Activated CD4-positive, alpha-beta T cell treated with anti-CD3 and anti-CD28 coated beads, Interleukin-2, amount 50 U/mL, for 16 hours (primary cell): Measurements from ENCODE around the gene SYCP2.

Experiments used
- DNase-seq: peaks from one replicate; pipeline ENCODE4 v3.0.0-alpha.2; 2020

Gene SYCP2

DNA sequence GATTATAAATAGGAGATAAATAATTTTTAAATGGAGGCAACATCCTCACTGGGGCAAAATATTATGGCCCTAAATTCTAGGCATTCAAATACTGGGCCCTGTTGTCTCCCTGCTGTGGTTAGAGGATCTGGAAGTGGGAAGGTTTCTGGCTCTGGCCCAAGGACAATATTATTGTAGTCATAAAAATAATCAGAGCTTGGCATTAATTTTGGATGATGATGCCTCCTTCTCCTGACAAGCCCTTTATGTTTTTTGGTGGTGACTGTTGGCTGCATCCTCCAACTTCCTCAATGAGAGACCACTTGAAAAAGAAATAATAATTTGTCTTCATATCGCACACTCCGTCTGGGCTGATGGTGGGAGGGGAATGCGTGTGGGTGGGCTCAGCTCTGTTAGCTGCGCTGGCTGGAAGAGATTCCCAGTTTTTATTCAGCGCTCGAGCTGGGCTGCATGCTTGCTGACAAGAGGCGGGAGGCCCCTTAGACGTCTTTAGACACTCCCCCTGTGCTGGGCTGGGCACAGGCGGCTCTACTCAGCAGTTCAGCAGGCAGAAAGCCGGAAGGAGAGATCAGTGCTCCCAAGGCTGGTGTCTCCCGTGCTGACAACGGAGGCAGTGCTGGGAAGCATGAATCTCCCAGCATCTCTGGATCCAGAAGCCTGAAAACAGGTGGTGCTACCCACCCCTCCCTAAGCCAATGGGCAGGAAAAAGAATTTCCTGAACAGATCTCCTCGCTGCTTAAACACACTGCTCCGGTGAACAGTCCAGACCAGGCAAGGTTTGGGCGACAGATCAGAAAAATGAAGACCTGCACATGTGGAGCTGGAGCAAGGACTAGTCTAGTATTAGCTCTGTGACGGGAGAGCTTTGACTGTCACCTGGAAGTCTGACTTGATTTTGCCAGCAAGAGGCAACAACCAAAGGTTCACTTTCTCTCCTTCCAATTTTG is 97.7 kb downstream of the SYCP2 start:
- DNase-seq, result no peak

DNA sequence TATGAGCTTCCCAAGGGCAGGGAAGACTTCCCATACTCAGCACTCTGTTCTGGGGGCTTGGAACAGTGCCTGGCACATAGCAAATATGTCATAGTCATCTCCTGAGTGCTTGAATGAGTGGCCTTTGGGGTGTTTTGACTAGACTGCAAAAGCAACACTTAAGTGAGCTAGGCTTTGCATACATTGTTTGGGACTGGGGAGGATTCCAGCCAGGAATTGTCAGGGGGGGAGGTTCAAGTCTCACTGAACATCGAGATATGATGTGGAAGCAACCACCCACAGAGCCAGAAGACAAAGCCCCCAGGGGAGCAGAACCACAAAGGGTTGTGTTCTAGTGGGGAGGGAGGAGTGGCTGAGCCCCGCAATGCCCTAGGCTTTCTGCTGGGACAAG is 98.4 kb downstream of the SYCP2 start:
- no peak for DNase-seq

DNA sequence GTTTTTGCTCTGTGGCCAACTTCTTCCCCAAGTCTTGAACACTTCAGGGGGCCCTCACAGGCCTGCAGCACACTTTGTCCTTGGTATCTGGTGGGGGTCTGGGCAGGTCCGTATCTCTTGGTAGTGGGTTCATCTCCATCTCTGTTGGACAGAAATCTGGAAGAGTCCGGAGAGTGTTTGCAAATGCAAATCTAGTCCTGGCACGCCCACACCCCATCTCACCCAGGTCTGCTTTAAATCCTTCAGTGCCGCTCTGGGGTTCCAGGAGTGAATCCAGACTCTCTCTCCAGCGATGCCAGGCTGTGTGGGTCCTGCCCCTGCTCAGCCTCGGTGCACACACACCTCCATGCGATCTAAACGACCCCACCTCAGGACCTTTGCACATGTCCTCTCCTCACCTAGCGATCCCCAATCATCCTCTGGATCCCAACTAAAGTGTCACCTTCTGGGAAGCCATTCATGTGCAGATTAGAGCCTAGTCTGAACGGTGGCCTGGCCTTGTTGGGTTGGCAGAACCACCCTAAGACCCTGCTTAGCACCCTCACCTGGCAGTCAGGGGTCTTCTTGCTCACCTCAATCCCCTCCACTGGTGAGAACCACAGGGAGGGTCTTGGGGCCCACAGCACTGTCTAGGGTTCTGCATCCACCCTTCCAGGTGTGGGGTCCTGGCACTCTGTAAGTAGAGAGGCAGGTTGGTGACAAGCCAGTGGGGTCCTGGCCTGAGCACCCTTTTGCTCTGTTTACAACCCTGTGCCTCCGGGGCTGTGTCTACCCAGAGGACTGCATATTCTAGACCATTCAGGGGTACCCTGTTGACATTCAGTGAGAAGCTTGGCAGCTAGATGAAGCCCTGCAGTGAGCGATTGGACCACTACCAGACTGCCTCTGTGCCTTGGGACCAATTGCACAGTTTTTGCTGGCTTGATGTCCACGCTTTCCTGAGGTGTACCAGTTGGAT is 100.8 kb downstream of the SYCP2 start:
- no peak for DNase-seq

DNA sequence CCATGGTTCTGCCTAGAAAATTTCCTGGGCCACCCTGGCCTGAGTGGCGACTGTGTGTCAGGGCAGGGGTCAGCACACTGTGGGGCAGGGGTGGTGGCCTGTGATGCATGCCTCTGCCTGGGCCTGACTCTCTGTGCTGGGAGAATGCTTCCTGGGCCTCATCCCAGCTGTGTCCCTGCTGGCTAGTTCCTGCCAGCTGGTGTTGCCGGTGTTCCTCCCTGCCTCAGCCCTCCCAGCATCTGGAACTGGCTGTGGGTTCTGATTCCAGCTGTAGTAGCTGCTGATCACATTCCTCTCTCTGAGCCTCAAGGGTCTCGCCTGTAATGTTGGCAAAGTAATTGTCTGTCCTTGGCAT is 101.5 kb downstream of the SYCP2 start:
- DNase-seq, result no peak

DNA sequence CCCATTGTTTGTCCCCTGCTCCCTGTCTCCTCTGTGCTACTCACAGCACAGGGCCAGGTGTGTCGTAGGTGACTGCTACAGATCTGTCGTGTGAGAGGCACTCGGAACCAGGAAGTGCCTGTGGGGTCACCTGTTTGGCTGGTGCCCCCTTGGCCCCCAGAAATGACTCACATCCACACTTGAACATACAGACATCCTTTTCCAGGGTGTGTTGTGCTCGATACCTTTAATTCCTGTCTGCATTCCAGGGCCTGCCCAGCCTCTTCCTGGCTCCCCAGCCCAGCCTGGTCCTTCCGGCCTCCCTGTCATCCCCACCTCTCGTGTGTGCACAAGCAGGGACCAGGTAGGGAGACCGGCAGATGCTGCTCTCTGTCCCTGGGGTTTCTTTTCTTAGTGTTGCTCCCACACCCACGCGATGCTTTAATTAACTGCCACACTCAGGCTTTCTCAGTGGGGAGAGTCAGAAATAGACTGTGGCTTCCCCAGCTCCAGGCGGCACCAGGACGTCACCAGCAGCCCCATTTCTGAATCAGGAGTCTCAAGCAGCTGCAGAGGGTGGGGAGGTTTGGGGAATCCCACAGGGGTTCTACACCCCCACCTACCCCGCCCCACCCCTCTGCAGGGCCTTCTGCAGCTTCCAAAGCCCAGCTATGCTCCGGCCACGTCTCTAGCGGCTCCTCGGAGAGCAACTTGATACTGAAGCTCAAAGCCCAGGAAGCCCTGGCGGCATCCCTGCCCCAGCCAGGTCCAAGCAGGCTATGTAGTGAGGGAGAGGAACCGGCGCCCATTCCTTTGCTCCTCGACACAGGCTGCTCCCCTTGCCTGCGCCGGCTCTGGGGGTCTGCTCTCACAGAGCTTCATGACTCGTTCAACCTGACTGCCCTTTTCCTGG is 102.2 kb downstream of the SYCP2 start:
- no peak for DNase-seq

DNA sequence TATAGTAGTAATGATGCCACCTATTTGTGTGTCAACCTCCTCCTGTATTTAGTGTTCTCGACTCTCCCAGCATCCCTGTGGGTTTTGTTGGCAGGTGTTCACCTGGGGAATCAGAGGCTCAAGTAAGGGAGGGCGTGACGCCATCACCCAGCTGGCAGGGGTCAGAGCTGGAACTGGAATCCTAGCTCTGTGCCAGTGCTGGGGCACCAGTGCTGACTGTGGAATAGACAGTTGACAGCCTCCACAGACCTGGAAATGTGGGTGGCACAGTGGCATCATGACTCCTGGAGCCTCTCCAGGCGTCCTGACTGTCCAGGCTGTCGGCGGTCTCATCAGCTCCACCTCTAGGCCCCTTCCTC is 102.8 kb downstream of the SYCP2 start:
- no peak for DNase-seq

DNA sequence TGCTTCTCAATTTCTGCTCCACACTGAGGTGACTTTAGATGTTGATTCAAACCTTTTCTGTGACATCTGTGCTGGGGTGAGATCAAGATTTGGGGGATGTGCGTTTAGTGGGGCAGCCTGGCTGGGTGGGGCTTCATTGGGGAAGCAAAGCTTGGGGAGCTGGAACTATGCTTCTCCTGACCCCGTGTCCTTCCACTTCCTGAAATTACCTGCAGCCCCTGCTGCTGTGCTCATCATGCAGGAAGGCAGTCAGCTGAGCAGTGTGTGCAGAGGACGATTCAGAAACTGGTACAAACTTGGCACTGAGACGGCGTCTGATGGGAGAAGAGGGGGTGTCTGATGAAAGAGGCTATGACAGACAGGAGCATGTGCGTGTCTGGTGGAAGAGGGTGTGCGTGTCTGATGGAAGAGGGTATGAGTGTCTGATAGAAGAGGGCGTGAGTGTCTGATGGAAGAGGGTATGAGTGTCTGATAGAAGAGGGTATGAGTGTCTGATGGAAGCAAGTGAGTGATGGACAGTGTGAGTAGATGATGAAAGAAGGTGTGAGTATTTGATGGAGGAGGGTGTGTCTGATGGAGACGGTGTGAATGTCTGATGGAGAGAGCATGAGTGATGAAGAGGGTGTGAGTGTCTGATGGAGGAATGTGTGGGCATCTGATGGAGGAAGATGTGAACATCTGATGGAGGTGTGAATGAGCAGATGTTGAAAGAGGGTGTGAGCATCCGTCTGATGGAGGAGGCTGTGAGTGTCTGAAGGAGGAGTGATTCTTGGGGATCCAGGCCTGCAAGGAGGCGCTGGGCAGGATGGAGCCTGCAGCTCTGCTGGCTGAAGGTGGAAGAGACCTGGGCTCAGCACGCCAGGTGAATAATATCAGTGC is 103.4 kb downstream of the SYCP2 start:
- DNase-seq, result no peak

DNA sequence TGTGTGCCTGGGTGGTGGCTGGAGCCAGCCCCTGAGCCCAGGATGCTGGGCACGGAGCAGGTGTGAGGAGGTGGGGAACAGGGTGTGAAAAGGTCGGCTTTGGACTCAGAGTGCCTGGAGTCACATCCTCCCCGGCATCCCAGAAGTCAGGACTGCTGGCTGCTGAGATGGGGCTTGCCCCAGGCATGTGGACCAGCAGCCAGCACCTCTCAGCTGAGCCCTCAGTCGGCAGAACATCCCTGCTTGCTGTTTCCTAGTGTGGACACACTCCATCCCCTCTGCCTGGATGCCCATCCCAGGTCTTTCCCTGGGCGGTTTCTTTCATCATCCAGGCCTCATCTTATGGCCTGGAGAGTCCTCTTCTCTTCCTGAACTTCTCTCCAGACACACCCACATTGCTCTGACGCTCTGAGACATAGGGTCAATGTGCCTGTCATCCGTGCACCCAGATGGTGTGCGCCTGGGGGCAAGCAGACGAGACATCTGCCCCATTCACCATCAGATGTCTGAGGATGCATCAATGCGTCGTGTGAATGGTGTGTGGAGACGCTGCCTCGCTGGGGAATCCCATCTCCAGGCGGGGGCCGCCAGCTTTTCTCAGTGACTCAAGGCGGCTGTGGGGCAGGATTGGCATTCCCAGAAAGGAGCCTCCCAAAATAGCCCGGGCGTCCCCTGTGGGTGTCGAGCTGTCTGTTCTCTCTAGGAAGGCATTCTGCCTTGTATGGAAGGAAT is 104.2 kb downstream of the SYCP2 start:
- DNase-seq, result no peak

DNA sequence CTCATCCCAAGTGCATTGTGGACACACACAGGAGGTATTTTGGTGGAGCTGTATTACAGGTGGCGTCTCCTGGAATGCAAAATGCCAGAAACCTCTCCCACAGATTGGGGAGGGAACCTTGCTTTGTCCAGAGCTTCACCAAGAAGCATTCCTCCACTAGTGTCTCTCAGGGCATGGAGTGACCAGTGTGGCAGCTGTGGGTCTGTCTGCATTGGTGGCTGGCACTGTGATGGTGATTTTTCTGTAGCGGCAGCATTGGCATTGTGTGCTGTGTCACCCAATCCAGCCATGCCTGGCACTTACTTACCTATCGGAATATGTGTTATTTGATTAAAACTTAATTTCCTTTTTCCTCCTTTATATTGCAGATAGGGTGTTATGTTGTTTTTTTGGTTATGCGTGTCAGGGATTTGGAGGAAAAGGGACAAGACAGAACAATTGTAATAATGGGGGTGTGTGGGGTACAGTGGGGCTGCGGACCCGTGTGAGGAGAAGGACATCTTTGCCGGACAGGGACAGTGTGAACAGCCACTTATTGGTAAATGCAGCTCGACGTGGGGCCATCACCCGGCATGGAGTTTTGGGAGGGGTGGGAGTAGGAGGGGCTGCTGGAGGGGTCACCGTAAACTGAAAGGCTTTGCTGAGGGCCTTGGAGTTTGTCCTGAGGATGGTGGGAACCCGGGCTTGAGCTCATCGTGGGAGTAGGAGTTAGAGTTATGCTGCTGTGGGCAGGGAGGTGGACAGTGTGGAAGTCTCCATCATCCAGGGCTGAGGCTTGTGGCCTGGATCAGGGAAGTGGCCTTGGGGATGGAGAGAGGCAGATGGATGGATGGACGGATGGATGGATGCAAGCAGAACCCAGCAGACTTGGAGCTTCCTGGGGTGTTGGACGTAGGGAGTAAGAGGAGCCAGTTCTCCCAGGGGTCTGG is 105.0 kb downstream of the SYCP2 start:
- no peak for DNase-seq

DNA sequence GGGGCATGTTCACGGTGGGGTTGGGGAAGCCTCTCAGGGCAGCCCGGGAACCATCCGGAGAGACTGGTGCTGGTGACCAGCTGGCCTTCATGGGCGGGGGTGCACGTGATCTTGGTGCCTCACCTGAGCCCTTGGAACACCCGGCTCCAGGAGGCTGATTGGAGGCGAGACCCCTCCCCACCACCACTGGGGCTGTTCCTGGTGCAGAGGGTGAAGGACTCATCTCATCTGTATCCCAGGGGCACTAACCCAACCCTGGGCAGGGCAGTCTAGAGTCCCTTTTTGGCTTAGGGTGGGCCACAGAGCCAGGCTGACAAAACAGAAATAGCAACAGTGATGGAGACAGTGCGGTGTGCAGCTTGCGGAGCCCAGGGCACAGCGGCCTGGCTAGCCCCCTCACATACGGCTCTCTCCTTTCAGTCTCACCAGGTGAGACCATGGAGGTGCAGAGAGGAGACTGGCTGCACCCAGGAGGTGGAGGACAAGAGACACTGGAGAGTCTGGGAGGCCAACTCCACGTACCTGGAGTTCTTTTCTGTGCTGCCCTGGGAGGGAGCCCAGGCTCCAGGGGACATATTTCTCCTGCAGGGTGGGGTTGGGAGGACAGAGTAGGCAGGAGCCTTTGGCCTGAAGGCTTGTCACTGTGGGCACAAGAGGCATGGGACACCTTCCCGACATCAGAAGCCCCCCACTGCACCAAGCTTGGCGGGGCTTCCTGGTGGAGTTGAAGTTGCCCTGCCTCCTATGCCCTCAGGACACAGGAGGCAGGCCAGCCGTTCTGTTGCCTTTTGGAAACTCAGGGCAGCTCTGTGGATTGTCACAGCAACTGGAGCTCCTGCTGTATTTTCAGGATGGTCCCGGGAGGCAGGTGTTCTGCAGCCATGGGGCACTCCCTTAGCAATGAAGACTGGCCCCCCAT is 106.0 kb downstream of the SYCP2 start:
- no peak for DNase-seq

DNA sequence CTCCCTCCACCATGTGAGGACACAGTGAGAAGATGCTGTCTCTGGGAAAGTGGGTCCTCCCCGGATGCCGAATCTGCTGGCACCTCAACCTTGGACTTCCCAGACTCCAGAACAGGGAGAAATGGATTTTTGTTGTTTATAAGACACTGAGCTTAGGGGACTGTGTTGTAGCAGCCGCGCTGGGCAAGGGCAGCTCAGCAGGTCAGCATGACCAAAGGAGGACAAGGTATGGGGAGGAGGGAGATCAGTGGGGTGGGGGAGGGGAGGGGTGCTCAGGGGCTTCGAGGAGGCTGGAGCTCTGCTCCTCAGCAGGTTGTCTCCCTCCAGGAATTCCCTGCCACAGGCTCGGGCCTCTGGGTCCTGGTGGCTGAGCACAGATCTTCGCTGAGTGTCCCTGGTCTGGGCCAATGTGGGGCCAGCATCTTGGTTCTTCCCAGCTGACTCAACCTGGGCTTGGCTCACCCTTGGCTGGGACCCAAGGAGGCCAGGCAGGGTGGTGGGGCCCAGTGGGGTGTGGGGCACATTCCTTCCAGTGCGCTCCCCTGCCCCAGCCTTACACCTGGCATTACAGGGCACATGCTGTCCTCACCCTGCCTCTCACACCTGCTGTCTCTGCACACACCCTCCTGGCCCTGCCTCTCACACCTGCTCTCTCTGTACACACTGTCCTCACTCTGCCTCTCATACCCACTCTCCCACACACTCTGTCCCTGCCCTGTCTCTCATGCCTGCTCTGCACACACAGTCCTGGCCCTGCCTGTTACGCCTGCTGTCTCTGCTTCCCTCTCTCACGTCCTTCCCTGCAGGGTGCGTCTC is 107.3 kb downstream of the SYCP2 start:
- DNase-seq, result no peak

DNA sequence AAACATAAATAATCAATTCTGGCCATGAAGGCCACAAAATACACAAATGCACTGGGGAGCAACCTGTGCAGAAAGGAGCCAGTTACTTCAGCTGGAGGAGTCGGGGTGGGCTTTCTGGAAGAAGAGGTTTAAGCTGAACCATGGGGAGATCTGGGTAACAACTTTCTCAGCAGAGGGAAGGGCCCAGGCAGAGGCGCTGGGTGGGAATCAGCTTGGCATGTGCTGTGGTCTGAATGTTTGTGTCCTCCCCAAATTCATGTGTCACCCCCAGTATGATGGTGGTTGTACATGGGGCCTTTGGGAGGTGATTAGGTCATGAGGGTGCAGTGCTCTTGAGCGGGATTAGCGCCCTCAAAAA is 107.9 kb downstream of the SYCP2 start:
- DNase-seq, result no peak

DNA sequence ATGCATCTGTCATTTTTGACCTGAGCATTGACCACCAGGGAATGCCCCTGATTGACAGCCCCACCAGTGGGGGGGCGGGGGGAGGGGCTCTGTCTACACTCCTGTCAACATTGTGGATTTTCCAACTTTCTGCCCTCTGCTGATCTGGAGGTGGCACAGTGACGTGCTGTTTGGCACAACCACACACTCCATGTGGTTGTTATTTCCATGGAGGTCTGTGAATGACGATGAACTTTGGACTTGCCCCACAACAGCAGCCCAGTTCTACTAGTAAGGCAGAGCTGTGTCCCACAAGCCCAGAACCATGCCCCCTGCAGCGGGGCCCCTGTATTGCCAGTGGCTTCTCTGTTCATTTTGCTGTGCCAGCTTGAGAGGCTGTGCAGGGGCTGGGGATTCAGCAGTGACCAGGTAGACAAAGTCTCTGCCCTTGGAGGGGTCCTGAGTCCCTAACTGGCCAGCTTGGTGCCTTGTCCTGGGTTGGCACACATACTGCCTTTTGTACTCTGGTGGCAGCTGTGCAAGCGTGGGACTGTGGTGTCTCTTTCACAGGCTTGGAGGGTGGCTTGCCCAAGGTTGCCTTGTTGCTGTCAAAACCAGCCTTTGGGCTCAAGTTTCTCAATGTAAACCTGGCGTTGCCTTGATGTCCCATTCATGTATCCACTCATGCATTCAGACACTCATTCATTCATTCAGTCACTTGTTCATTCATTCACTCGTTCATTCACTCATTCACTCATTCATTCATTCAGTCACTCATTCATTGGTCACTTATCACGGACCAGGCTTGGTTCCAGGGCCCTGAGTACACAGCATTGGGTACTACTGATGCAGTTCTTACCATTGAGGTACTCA is 108.5 kb downstream of the SYCP2 start:
- DNase-seq, result no peak

DNA sequence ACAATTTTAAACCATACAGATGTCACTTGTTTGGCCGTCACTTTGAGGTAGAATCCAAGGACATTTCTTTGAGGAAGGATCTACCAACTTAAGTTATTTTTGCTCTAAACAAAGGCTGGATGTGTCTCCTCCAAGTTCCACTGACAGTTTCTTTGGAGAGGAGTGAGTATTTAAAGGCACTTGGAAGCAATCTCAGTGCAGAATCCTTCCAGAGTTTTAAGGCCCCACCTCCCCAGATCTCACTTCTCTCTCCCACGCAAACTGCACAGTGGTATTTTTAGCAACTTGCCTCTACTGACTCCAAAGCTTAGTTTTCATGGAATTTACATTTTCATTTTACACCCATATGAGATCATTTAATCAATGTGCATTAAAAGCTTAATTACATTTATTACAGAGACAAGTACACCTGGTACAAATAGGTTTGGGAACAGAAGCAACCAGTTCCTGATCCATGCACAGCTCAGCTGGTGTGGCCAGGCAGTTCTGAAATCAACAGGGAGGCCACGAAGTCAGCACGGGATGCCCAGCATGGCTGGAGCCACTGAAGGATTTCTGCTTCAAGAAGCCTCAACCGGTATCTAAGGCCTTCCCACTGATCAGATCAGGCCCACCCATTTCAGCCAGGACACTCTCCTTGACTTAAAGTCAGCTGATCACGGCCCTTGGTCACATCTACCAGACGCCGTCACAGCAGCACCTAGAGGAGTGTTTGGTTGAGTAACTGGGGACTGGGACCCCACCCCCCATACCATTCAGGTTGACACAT is 109.8 kb downstream of the SYCP2 start:
- no peak for DNase-seq

DNA sequence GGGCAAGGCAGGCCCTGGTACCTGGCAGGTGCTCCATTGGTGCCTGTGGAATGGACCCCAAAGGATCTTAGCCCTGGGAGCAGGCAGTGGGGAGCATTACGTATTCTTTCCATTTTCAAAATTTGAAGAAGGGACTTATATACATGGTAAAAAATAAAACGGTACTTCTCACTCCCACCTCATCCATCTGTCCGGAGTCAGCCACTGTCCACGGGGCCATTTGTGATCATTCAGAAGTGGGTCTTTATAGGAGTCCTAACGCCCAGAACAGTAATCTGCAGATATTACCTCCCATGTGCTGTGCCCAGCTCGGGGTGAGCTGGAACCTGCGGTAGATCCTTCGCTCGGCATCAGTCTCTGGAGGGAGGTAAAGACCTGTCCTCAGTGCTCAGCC is 110.4 kb downstream of the SYCP2 start:
- no peak for DNase-seq
